ENCODE results near the gene PTPRD.

PTPRD gene

DNA sequence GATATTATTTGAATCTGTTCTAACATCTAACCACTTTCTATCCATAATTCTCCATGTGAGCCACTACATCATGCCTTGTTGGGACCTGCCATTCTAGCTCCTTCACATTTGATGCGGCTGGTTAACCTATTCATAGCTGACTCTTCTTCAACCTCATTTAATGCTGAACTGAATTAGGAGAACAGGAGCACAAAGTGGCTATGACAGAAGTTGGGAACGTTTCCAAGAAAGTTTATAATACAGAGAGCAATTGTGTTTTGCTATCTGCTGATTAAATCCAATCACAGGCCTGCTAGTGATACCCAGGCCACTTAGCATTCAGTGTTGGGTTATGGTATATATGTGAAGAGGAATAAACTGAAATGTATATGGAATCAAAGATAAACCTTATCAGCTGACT is 440.3 kb downstream of the PTPRD start:
- no peak for DNase-seq (ENCODE audit: low read depth)

DNA sequence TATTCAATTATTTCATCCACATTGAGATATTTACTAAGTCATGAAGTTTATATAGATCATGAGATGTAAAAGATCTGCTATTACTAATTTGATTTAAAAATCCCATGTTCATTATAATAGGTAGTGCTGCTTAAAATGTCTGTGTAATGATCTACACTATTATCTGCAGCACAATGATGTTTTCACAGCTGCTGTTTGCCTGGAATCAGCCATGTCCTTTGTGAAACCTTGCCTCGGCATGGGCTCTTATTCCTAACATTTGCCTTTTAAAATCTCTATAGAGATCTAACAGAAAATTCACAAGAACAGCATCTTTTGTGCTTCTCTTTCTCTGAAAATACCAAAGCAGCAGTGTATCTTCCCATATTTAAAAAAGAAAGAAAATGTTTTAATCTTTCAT is 444.6 kb downstream of the PTPRD start:
- DNase-seq (ENCODE audit: low read depth): no peak

DNA sequence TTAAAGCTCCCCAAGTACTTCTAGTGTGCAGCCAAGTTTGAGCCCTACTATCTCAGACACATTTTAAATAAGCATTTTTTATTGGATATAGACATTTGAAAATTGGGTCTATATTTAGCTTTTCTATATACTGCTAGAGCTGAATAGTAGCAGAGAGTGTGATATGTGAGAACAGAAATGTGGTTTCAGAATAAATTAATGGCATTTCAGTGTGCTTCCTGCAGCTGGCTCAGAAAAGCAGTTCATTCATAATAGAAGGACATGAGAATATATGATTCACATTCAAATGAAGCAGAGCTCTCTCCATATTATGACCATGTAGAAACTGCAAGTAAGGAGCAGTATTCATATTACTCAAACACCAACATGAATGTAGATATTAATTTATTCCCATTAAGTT is 464.0 kb downstream of the PTPRD start:
- no peak for DNase-seq (ENCODE audit: low read depth)

DNA sequence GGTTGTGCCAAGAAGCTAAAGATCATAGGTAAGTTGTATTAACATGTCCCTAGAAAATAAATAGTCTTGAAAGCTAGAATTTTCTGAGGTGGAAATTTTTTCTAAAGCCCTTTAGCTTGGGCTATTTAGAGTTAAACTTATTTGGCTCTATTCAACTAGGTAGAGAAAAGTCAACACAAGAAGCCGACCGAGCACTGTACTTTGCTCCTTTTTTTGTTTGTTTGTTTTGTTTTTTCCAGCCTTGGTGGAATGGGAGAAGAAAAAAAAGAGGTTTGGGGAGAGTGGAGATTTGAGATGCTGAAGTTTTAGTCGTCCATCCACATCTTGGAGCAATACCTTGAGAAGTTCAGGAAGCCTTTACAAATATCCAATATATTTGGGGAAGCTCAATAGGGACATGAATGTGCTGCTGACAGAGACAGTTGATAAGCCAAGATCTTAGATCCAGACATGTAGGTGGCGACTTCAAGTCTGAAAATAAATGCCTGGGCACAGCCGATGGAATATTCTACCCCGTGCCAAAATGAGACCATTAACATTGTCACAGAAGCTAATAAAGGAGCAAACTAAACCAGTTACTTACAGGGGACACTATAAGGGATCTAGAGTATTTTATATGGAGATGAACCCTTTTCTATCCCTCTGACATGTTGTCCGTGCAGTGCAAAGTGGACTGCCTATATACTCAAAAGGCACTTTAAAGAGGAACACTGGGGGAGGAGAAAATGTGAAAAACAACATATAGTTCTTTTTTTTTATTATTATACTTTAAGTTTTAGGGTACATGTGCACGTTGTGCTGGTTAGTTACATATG is 466.1 kb downstream of the PTPRD start:
- DNase-seq (ENCODE audit: low read depth): no peak

DNA sequence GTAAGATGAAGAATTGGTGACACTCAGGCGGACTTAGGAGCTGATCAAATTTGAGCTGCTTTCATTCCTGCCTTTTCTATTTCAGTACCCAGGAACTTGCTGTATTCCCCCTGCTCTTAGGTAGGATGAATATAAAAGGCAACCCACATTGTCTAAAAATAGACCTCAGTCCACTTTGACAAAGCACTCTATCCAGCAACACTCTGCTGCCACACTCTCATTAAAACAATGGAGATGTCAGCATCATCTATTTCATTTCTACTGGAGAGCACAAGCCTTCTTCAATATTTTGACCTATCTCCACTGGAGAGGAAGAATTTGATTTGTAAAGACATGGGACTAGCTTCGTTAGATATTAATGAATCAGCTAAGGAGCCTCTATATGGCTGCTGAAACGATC is 468.4 kb downstream of the PTPRD start:
- DNase-seq (ENCODE audit: low read depth): no peak

DNA sequence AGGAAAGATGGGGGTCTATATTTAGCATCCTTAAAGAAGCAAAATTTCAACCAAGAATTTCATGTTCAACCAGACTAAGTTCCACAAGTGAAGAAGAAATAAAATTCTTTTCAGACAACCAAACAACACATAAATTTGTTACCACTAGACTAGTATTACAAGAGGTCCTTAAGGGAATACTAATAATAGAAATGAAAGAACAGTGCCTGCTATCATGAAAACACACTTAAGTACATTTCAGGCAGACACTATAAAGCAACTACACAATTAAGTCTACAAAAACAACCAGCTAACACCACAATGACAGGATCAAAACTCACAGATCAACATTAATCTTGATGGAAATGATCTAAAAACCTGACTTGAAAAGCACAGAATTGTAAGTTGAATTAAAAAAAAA is 477.2 kb downstream of the PTPRD start:
- no peak for DNase-seq (ENCODE audit: low read depth)

DNA sequence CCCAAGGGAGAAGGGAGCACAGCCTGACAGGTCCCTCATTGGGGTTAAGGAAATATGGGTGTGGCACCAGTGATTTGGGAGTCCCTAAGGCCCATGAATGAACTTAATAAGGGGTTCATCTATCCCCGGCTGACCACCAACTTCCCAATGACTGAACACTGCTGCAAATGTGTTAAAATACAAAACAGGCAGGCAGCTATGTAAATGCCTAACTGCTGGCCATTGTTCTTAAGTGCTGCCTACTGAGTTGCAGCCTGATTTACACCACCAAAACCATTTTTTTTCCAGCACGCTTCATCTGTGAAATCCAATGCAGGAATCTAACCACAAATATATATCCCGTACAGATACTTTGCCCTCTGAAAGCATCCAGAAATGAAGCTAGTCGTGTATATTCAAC is 478.5 kb downstream of the PTPRD start:
- DNase-seq (ENCODE audit: low read depth): no peak

DNA sequence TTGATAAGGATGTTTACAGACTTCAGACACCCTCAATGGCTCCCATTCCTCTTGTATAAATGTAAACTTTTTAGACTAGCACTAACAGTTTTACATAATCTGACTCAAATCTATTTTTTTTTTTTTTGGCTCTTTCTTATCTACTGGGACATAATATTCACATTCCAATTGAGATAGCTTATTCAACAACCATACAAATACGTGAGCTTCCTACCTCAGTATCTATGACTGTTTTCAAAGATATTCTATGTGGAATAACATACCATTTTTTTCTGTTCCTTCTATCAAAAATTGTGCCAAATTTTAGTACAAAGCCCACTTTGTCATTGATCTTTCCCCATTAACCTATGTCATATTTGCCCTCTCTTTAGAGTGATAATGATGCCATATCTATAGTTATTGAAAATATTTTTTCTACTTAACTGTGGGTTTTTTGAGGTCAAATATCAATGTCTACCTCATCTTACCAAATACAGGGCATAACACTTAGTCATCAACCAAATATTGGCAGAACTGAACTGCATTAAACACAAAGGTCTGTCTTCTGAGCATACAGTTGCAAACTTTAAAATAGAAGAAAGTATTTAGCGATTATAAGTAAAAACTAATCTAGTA is 482.6 kb downstream of the PTPRD start:
- DNase-seq (ENCODE audit: low read depth): no peak

DNA sequence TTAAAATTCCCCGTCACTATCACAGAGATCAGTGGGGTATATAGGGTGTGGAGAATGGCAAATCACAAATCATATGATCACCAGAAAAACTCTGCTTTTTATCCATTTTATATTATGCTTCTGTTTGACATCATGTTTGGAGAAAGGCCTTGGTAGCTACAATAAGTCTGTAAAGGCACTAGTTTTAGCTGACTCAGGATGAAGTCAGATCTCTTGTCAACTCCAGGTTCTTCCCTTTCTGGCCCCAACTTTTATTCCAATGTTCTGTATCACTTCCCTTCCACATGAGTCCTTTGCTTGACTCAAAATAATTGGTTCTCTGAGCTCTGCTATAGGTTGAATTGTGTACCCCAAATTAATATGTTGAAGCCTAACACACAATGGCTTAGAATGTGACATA is 484.9 kb downstream of the PTPRD start:
- no peak for DNase-seq (ENCODE audit: low read depth)

DNA sequence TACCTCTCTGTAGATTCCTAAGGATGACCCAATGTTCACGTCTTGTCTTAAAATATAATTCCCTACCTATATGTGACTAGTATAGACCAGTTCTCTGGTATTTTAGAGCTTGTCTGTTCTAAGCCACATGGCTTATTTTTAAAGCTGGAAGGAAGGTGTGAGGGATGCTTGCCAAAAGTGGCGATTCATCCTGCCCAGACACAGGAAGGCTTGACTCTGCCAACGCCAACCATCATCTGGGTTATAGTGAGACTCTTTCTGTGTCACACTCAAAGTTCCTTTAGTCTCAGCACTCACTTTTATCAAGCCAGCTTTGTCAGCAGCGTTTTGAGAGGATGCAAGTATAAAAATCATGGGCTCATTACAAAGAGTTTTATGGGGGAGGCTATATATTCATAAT is 500.0 kb downstream of the PTPRD start:
- DNase-seq (ENCODE audit: low read depth): no peak

DNA sequence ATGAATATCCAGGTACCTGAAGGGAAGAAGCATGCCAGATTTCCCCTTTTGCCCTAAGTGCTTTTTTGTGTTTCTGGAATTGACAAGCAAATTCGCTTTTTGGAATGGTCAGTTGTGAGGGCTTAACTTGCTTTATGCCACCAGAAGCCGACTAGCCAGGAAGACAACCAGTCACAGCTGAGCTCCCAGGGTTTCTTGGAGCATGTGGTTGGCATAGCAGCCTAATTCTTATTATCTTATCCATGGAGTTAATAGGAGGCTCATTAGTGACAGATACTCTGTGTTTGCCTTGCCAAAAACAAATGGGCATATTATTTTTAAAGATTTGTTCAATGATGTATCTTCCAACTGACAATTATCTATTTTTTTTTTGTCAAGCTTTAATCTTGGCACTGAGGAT is 500.7 kb downstream of the PTPRD start:
- no peak for DNase-seq (ENCODE audit: low read depth)

DNA sequence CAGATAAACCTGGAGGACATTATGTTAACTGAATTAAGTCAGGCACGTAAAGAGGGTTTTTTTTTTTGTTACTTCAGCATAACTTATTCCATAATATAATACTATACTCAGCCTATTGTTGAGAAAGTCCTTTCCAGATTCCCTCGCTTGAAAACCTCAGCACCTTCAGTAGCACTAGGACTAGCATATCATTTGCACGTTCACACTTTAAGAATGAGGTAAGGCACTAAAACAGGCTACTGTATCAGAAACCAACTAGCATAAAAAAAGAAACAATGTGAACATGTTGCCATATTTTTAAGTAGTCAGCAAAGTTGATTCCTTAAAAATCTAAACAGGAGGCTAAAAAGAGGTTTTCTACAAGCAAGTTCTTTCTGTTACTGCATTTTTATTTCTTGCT is 504.0 kb downstream of the PTPRD start:
- no peak for DNase-seq (ENCODE audit: low read depth)

DNA sequence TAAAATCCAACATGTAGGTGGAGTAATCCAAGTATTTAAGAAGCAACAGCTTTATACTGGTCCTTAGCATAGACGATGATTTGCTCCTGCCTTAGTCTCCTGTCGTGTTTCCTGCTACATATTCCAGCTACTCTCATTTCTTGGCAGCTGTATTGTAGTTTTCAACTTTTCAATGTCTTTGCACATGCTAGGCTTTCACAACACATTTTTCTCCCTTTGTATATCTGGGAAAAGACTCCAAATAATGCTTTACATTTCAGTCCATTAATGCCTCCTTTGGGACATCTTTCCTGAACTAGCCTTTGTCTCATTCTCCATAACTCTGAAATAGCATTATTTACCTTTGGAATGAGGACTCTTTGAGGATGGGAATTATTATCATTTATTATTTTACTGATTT is 508.0 kb downstream of the PTPRD start:
- no peak for DNase-seq (ENCODE audit: low read depth)

DNA sequence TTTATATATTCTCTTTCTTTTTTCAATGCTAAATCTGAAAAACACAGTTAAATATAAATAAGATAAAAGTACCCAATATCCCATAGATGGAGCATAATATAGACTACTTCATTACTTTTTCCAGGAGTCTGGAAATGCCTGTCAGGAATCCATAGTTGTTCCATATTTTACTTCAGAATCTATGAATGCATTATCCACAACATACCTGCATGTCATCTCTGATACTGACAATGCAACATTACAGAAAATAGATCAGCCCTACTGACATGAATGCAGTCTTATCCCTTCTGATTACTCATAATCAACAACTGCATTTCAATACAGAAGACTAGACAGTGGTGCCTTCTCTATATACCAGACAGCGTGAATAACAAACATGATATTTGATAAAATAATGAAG is 517.6 kb downstream of the PTPRD start:
- no peak for DNase-seq (ENCODE audit: low read depth)

DNA sequence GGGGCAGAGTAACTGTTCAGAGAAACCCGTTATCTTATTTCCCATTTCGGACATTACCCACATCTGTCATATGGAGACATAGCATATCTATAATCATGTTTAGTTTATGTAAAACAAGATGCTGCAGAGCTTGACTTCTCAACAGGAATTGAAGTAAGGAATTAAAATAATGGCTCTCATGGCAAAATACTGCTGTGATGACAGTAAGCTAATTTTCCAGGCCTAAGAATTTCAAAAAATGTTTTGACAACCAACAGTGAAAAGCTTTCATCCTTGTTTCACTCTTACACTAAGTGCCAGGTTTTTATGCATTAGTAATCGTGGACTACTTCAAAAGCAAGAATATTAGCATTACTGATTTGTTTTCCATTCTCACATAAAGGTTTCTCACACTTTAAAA is 518.2 kb downstream of the PTPRD start:
- DNase-seq (ENCODE audit: low read depth): no peak

DNA sequence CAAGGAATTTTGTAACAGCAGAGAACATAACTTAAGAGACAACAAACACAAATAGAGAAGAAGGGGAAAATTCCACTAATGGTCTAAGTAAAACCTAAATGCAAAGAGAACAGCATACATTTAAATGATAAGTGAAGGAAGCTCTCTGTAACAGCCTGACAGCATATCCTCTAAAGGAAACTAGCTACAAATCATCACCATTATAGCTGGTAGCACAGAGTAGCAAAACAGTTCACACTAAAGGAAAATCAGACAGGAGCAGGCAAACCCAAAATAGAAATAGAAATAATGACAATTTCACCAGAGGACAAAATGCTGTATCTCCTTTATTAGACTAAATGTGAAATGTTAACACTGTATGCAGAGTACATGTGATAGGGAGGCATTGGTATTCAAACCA is 532.8 kb downstream of the PTPRD start:
- no peak for DNase-seq (ENCODE audit: low read depth)

DNA sequence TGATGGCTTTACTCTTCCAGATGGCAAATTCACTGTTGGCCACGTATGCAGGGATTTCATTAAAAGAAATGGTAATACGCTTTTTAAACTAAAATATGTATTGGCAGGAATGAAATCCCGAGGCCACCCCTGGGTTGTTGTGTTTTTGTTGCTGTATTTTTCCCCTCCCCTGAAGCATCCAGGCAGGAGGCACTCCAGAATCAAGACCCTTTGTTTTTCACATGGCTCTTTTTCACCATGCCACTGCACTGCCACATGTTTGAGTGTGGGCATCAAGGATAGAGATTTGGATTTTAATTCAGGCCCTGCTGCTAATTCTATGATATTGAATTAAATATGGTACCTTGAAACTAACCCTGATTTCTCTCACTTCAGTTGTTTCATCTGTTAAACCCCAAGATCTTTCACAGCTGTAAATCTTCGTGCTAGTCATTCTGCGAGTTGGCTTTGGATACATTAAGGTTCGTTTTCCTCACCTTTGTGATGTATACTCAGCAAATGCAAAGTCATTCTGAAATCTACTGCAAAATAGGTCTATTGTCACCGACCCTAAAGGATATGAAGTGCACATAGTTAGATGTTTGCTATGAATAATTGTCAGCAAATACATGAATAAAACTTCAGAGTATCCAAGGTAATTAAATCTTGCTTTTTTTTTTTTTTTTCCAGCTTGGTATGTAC is 533.4 kb downstream of the PTPRD start:
- no peak for DNase-seq (ENCODE audit: low read depth)

DNA sequence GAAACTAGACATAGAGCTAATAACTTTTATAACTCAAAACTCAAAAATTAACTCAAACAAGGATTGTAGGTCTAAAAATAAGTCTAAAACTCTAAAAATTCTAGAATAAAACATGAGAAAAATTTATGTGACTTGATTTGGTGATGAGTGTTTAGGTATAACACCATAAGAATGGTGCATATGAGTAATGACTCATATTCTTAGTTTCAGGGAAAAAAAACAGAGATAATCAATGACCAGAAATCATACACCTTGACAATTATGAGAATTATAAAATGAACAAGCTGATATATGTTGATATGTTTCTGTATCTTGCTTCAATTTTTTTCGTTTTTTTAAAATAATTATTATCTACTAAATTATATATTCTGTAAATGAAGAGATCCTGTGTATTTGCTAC is 541.2 kb downstream of the PTPRD start:
- no peak for DNase-seq (ENCODE audit: low read depth)

DNA sequence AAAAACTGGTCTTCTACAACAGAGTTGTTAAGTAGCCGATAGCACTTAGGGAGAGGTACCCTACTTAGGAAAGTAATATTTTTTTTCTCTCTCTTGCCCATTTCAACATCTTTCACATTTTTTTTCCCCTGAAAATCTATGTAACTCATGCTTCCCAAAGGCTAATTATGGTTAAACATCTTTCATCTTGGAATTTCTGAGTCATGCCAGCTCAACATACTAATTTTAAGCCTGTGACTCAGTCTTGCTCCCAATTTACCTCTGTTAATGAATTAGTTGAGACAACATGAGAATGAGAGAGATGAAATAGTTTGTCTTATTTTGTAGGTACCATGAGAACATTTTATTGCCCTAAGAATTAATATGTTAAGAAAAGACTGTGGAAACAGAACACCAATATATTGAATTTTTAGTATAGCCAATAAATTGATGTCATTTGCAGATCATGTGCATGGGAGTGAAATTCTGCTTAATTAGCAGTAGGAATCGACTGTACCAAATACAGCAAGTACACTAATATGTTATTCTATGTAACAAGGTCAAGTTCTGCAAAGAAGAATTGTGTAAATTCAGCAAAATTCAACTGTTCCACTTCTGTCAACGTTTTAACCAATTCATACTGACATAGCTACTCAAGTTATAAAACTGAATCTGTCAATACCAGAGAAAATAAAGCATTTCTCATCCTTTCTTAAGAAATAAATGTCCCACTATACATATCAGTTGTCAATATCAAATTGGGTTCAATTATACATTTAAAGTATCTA is 550.0 kb downstream of the PTPRD start:
- DNase-seq (ENCODE audit: low read depth): no peak

DNA sequence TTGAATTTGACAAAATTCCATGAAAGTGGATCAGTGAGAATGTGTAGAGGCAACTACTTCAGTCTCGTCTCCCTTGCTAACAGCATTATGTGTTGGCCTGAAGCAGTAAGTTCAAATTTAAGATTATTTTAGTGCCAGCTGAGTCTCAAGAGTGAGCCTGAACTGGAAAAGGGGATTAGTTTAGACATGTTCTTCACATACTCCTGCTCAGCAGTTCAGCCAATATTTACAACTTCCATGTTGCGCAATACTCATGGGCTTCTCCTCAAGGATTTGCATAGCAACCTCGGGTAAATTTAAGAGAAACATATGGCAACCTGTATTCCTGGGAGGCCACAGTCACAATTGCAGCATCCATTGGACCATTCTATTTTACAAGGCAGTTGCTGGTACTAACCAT is 553.8 kb downstream of the PTPRD start:
- DNase-seq (ENCODE audit: low read depth): no peak

DNA sequence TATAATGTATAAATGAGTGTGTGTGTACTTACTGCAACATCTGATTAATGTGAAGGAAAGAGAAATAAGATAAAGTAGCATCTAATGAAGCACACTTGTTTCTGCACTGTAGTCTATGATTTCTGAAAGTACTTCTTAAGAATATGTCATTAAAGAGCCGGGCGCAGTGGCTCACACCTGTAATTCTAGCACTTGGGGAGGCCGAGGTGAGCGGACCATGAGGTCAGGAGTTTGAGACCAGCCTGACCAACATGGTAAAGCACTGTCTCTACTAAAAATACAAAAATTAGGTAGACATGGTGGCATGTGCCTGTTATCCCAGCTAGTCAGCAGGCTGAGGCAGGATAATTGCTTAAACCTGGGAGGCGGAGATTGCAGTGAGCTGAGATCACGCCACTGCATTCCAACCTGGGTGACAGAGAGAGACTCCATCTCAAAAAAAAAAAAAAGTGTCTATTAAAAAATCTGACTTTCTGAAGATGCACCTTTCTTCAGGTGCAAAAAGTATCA is 556.9 kb downstream of the PTPRD start:
- DNase-seq (ENCODE audit: low read depth): no peak

DNA sequence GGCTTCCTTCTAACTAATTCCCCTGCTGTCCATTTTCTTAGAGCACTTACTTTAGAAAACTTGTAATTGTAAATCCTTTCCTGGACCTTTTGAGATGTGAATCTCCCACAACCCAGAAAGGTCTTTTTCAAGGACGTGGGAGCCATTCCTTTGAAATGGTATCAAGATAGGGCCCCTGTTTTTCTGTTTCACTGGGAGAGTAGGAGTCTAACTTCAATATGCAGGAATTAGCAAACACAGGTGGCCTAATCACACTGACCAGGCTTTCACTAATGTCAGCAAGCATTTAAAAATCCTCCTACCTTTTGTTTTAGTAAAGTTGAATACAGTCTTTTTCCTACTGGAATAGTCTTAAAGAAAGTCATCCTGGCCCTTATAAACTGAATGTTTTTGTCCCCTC is 558.3 kb downstream of the PTPRD start:
- DNase-seq (ENCODE audit: low read depth): no peak

DNA sequence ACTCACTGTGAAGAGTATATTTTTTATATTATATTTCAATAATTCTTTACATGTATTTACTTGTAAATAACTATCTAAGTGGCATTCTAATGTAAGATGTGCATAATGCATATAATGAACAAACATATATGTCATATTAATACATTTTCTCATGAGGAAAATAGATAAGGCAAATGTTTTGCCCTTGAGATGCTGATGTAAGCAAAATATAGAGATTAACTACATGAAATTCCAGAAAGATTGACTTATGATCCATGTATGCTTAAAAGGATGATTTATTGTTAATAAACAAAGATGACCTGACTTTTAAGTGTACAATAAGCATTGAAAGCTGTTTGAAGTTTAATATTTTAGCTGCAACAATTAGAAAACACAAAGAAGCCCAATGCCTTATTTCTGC is 559.9 kb downstream of the PTPRD start:
- no peak for DNase-seq (ENCODE audit: low read depth)
